ENCODE data around the gene SFSWAP.
A peak's percentile ranks its signal among the peaks of the same experiment; 100 is the strongest.
"Not testable (repeated sequence)": the region's sequence is repeated elsewhere in the genome, so short reads cannot be mapped to it uniquely, and the experiment has no call there.

SFSWAP gene

GRCh38 chr12:131710464-131711457 is at the start of gene SFSWAP:
SFSWAP (plus strand) TSS chr12:131711090; CDS start chr12:131711230, 140 bp downstream.
- Mint-ChIP-seq H3K9me3 (peaks cover 4% of the 10 kb centered on the region), H3K27me3 (ENCODE audit: low read depth) (no peaks in the 10 kb centered on the region), H3K36me3 (ENCODE audit: low read depth) (peaks cover 26% of the 10 kb centered on the region)

GRCh38 chr12:131661170-131661985 is 49.5 kb upstream of the SFSWAP start:
- not testable (repeated sequence) for H3K4me3 Mint-ChIP-seq; H3K27ac Mint-ChIP-seq; H3K36me3 Mint-ChIP-seq (ENCODE audit: low read depth); H3K9me3 Mint-ChIP-seq; H3K4me1 Mint-ChIP-seq (ENCODE audit: low read depth)
- peaks cover 17% of the 10 kb centered on the region for H3K27me3 Mint-ChIP-seq (ENCODE audit: low read depth)

More at GRCh38 chr12:131710464-131711457, at the start of gene SFSWAP:
- Mint-ChIP-seq H3K4me1 (ENCODE audit: low read depth) (peaks cover 26% of the 10 kb centered on the region), H3K4me3 (peak within 1 kb of the TSS; percentile 92), H3K27ac (peak within 1 kb of the TSS; percentile 90)

- H3K4me1 Mint-ChIP-seq (ENCODE audit: low read depth); H3K36me3 Mint-ChIP-seq (ENCODE audit: low read depth); H3K9me3 Mint-ChIP-seq; H3K27ac Mint-ChIP-seq; H3K4me3 Mint-ChIP-seq: not testable (repeated sequence)
- peaks cover 14% of the 10 kb centered on the region for H3K27me3 Mint-ChIP-seq (ENCODE audit: low read depth)
Observed at GRCh38 chr12:131661986-131662288, 49.0 kb upstream of the SFSWAP start.

- peaks cover 12% of the 10 kb centered on the region for H3K27me3 Mint-ChIP-seq (ENCODE audit: low read depth)
- not testable (repeated sequence) for H3K4me1 Mint-ChIP-seq (ENCODE audit: low read depth); H3K9me3 Mint-ChIP-seq; H3K36me3 Mint-ChIP-seq (ENCODE audit: low read depth); H3K4me3 Mint-ChIP-seq; H3K27ac Mint-ChIP-seq
Observed at GRCh38 chr12:131662346-131662745, 48.5 kb upstream of the SFSWAP start.

- not testable (repeated sequence) for H3K4me1 Mint-ChIP-seq (ENCODE audit: low read depth); H3K36me3 Mint-ChIP-seq (ENCODE audit: low read depth); H3K9me3 Mint-ChIP-seq; H3K4me3 Mint-ChIP-seq; H3K27ac Mint-ChIP-seq
- peaks cover 22% of the 10 kb centered on the region for H3K27me3 Mint-ChIP-seq (ENCODE audit: low read depth)
Observed at GRCh38 chr12:131665666-131666065, 45.2 kb upstream of the SFSWAP start.

GRCh38 chr12:131666486-131666885 is 44.4 kb upstream of the SFSWAP start:
- not testable (repeated sequence) for H3K9me3 Mint-ChIP-seq; H3K36me3 Mint-ChIP-seq (ENCODE audit: low read depth); H3K4me1 Mint-ChIP-seq (ENCODE audit: low read depth); H3K4me3 Mint-ChIP-seq; H3K27ac Mint-ChIP-seq
- H3K27me3 Mint-ChIP-seq (ENCODE audit: low read depth), result peaks cover 22% of the 10 kb centered on the region

GRCh38 chr12:131666978-131667601 is 43.8 kb upstream of the SFSWAP start:
- not testable (repeated sequence) for H3K27ac Mint-ChIP-seq; H3K4me3 Mint-ChIP-seq; H3K36me3 Mint-ChIP-seq (ENCODE audit: low read depth); H3K9me3 Mint-ChIP-seq; H3K4me1 Mint-ChIP-seq (ENCODE audit: low read depth)
- peaks cover 21% of the 10 kb centered on the region for H3K27me3 Mint-ChIP-seq (ENCODE audit: low read depth)

- Mint-ChIP-seq H3K4me1 (ENCODE audit: low read depth) (no peaks in the 10 kb centered on the region), H3K4me3 (no peak overlapping the region), H3K27me3 (ENCODE audit: low read depth) (peaks cover 14% of the 10 kb centered on the region), H3K36me3 (ENCODE audit: low read depth) (no peaks in the 10 kb centered on the region), H3K9me3 (peaks cover 10% of the 10 kb centered on the region), H3K27ac (no peak overlapping the region)
Observed at GRCh38 chr12:131671276-131671675, 39.6 kb upstream of the SFSWAP start.

GRCh38 chr12:131671871-131672270 is 39.0 kb upstream of the SFSWAP start:
- H3K27ac Mint-ChIP-seq, result no peak overlapping the region
- peaks cover 14% of the 10 kb centered on the region for H3K27me3 Mint-ChIP-seq (ENCODE audit: low read depth)
- H3K36me3 Mint-ChIP-seq (ENCODE audit: low read depth), result no peaks in the 10 kb centered on the region

GRCh38 chr12:131672311-131672940 is 38.5 kb upstream of the SFSWAP start:
- peaks cover 14% of the 10 kb centered on the region for H3K27me3 Mint-ChIP-seq (ENCODE audit: low read depth)
- H3K36me3 Mint-ChIP-seq (ENCODE audit: low read depth), result no peaks in the 10 kb centered on the region
- no peaks in the 10 kb centered on the region for H3K4me1 Mint-ChIP-seq (ENCODE audit: low read depth)
- no peak overlapping the region for H3K27ac Mint-ChIP-seq
- H3K4me3 Mint-ChIP-seq, result no peak overlapping the region
- peaks cover 10% of the 10 kb centered on the region for H3K9me3 Mint-ChIP-seq

More at GRCh38 chr12:131671871-131672270, 39.0 kb upstream of the SFSWAP start:
- Mint-ChIP-seq H3K9me3 (peaks cover 10% of the 10 kb centered on the region), H3K4me1 (ENCODE audit: low read depth) (no peaks in the 10 kb centered on the region), H3K4me3 (no peak overlapping the region)

- no peaks in the 10 kb centered on the region for H3K36me3 Mint-ChIP-seq (ENCODE audit: low read depth)
- H3K27me3 Mint-ChIP-seq (ENCODE audit: low read depth), result peaks cover 10% of the 10 kb centered on the region
- no peak overlapping the region for H3K27ac Mint-ChIP-seq
- H3K4me1 Mint-ChIP-seq (ENCODE audit: low read depth), result no peaks in the 10 kb centered on the region
- H3K9me3 Mint-ChIP-seq, result peaks cover 10% of the 10 kb centered on the region
- no peak overlapping the region for H3K4me3 Mint-ChIP-seq
Observed at GRCh38 chr12:131672941-131673887, 37.7 kb upstream of the SFSWAP start.

- H3K36me3 Mint-ChIP-seq (ENCODE audit: low read depth), result no peaks in the 10 kb centered on the region
- H3K27ac Mint-ChIP-seq, result no peak overlapping the region
- peaks cover 10% of the 10 kb centered on the region for H3K9me3 Mint-ChIP-seq
- no peak overlapping the region for H3K4me3 Mint-ChIP-seq
- H3K27me3 Mint-ChIP-seq (ENCODE audit: low read depth), result peaks cover 7% of the 10 kb centered on the region
- H3K4me1 Mint-ChIP-seq (ENCODE audit: low read depth), result no peaks in the 10 kb centered on the region
Observed at GRCh38 chr12:131673888-131674257, 37.0 kb upstream of the SFSWAP start.

- Mint-ChIP-seq H3K27me3 (ENCODE audit: low read depth) (peaks cover 2% of the 10 kb centered on the region), H3K9me3 (peaks cover 10% of the 10 kb centered on the region), H3K4me1 (ENCODE audit: low read depth) (no peaks in the 10 kb centered on the region), H3K4me3 (no peak overlapping the region), H3K36me3 (ENCODE audit: low read depth) (no peaks in the 10 kb centered on the region), H3K27ac (no peak overlapping the region)
Observed at GRCh38 chr12:131674373-131674772, 36.5 kb upstream of the SFSWAP start.

Measured in T-helper 1 cell treated with Interleukin-12 subunit alpha and Interleukin-12 subunit beta and Interleukin-4 antibody, amounts not matched to agents 30 μg/mL and 1 μg/mL, for 36 hours (primary cell).